Keratinocyte (primary cell): Measurements from ENCODE around the gene DOCK3. TPM values are rescaled to one million over a fixed set of nuclear protein-coding genes. Genes with fewer than 3 reads are reported as not detected.
A peak's percentile ranks its signal among the peaks of the same experiment; 100 is the strongest.

Experiments
- DNase-seq: peaks from one replicate; pipeline ENCODE4 v3.0.0-alpha.2; 2011; ENCODE audit warnings: low read depth, missing footprints, low spot score
- FAIRE-seq: peaks from 2 replicates; lab custom pipeline; 2011; peaks lifted over from hg19 to GRCh38; lab: Jason Lieb, UNC
- H2AFZ ChIP-seq: 2 replicates; pipeline ENCODE4 v1.6.0; 2012; ENCODE audit warnings: low read length, control low read depth, inconsistent platforms; ENCODE audit not compliant: control insufficient read depth
- H3K27ac ChIP-seq: 2 replicates; pipeline ENCODE4 v1.5.1; 2011; ENCODE audit warnings: low read length; ENCODE audit not compliant: control insufficient read depth, insufficient read depth
- H3K27me3 ChIP-seq: 3 replicates; pipeline ENCODE4 v1.6.0; 2011; ENCODE audit warnings: low read length; ENCODE audit not compliant: control insufficient read depth, insufficient read depth; ENCODE audit errors: extremely low read depth
- H3K36me3 ChIP-seq, 2 experiments: 2 replicates in 1 of 2; 3 replicates in 1 of 2; pipeline ENCODE4 v1.5.1; 2011; ENCODE audit warnings: low read length in 2 of 2, mild to moderate bottlenecking in 1 of 2; ENCODE audit not compliant: control insufficient read depth in 2 of 2, insufficient read depth in 2 of 2; ENCODE audit errors: extremely low read depth in 1 of 2
- H3K4me1 ChIP-seq: 3 replicates; pipeline ENCODE4 v1.5.1; 2011; ENCODE audit warnings: low read length; ENCODE audit not compliant: control insufficient read depth, insufficient read depth; ENCODE audit errors: extremely low read depth
- H3K4me2 ChIP-seq: 3 replicates; pipeline ENCODE4 v1.6.0; 2011; ENCODE audit warnings: low read depth, low read length; ENCODE audit not compliant: control insufficient read depth, insufficient read depth; ENCODE audit errors: extremely low read depth
- H3K4me3 ChIP-seq, 3 experiments: fragments of 200-600 bp in 1 of 3; sonication (generic) in 1 of 3; 2 replicates in 2 of 3; 3 replicates in 1 of 3; pipeline ENCODE4 v1.5.1; 2011 to 2016; ENCODE audit warnings: low read length in 3 of 3, mild to moderate bottlenecking in 3 of 3, control low read depth in 2 of 3, inconsistent platforms in 1 of 3, low read depth in 1 of 3, mixed read lengths in 1 of 3, mixed run types in 1 of 3, moderate library complexity in 1 of 3; ENCODE audit not compliant: control insufficient read depth in 2 of 3, insufficient read depth in 2 of 3; ENCODE audit errors: extremely low read depth in 1 of 3
- H3K79me2 ChIP-seq: 2 replicates; pipeline ENCODE4 v1.6.0; 2012; ENCODE audit warnings: low read length; ENCODE audit not compliant: control insufficient read depth, insufficient read depth
- H3K9ac ChIP-seq: 3 replicates; pipeline ENCODE4 v1.6.0; 2011; ENCODE audit warnings: low read length; ENCODE audit not compliant: control insufficient read depth, insufficient read depth; ENCODE audit errors: extremely low read depth
- H3K9me1 ChIP-seq: 3 replicates; pipeline ENCODE4 v1.6.0; 2011; ENCODE audit warnings: low read length; ENCODE audit not compliant: control insufficient read depth, insufficient read depth; ENCODE audit errors: extremely low read depth
- H3K9me3 ChIP-seq: 2 replicates; pipeline ENCODE4 v1.5.1; 2012; ENCODE audit warnings: low read depth, low read length; ENCODE audit not compliant: control insufficient read depth
- H4K20me1 ChIP-seq: 3 replicates; pipeline ENCODE4 v1.6.0; 2011; ENCODE audit warnings: low read length; ENCODE audit not compliant: control insufficient read depth, insufficient read depth; ENCODE audit errors: extremely low read depth
- CTCF ChIP-seq, 3 experiments: IDR thresholded peaks in 1 of 3; conservative IDR thresholded peaks in 1 of 3; optimal IDR thresholded peaks in 1 of 3; 2 replicates in 2 of 3; 3 replicates in 1 of 3; pipeline versions ENCODE3 to v1.5.1; 2011; ENCODE audit warnings: low read length in 3 of 3, mild to moderate bottlenecking in 3 of 3, moderate library complexity in 2 of 3, control low read depth in 1 of 3, inconsistent platforms in 1 of 3; ENCODE audit not compliant: insufficient read depth in 2 of 3; ENCODE audit errors: extremely low read depth in 1 of 3
- EZH2 ChIP-seq: IDR thresholded peaks from one replicate; pipeline ENCODE4 v1.6.1; 2012; ENCODE audit warnings: inconsistent platforms, mild to moderate bottlenecking, low read length, moderate library complexity
- dilution Hi-C: fragments of 300-500 bp; cut with MboI; formaldehyde crosslinking; loops from one replicate; pipeline ENCODE4 v1.7.0; 2020; ENCODE audit warnings: low sequenced_read_pairs; ENCODE audit not compliant: extremely low pct_ligation_motif_present
- polyA plus RNA-seq, 5 experiments: library from polyadenylated mRNA; depleted of rRNA in 3 of 5; stranded (reverse) in 3 of 5; stranded (forward) in 1 of 5; unstranded in 1 of 5; fragments of >200 nt; gene quantifications; 1 replicate in 1 of 5; 2 replicates in 3 of 5; 3 replicates in 1 of 5; pipeline versions ENCODE4 v1.2.1 to v1.2.3, GENCODE V29; 2011 to 2012; ENCODE audit warnings: missing spikeins in 2 of 5, low read depth in 1 of 5, low replicate concordance in 1 of 5

The DOCK3 gene
- polyA plus RNA-seq, 1 donor (not counting 4 experiments of a cell fraction or from before 2014, with no cell fraction given) = 0.10 TPM

GRCh38 chr3:51139616-51140015 is 464.9 kb downstream of the DOCK3 start:
- H3K4me3 ChIP-seq = no peak overlapping the region
- H3K79me2 ChIP-seq = no peaks in the 10 kb centered on the region
- no peak overlapping the region for H3K9ac ChIP-seq
- no peaks in the 10 kb centered on the region for H3K4me1 ChIP-seq
- no peaks in the 10 kb centered on the region for H3K36me3 ChIP-seq
- dilution Hi-C loops = no loop called here
- DNase-seq (no peak), FAIRE-seq (no peak)
- H4K20me1 ChIP-seq = no peaks in the 10 kb centered on the region
- no peaks in the 10 kb centered on the region for H3K9me3 ChIP-seq
- no peak overlapping the region for H3K27ac ChIP-seq
- TF ChIP-seq EZH2 (no peak), CTCF (optimal IDR thresholded peaks at IDR 0.05 in 1 of 3, IDR thresholded peaks at IDR 0.05 in 1 of 3, conservative IDR thresholded peaks at IDR 0.05 in 1 of 3; ENCODE audit: extremely low read depth in 1 of 3, insufficient read depth in 2 of 3, low read length in 3 of 3) (no peak)
- H3K27me3 ChIP-seq = no peaks in the 10 kb centered on the region
- no peak overlapping the region for H2AFZ ChIP-seq
- H3K4me2 ChIP-seq = no peak overlapping the region
- no peaks in the 10 kb centered on the region for H3K9me1 ChIP-seq

GRCh38 chr3:51141573-51141972 is 466.8 kb downstream of the DOCK3 start:
- DNase-seq (no peak), FAIRE-seq (no peak)
- H3K27ac ChIP-seq = no peak overlapping the region
- dilution Hi-C loops = no loop called here
- H3K9me1 ChIP-seq = no peaks in the 10 kb centered on the region
- H4K20me1 ChIP-seq = no peaks in the 10 kb centered on the region
- H2AFZ ChIP-seq = no peak overlapping the region
- no peak overlapping the region for H3K9ac ChIP-seq
- no peak overlapping the region for H3K4me2 ChIP-seq
- peak in 1 of 3 experiments; percentile 21 for TF ChIP-seq CTCF (optimal IDR thresholded peaks at IDR 0.05 in 1 of 3, IDR thresholded peaks at IDR 0.05 in 1 of 3, conservative IDR thresholded peaks at IDR 0.05 in 1 of 3; ENCODE audit: extremely low read depth in 1 of 3, insufficient read depth in 2 of 3, low read length in 3 of 3)
- TF ChIP-seq EZH2 = no peak
- H3K4me3 ChIP-seq = no peak overlapping the region
- H3K9me3 ChIP-seq = no peaks in the 10 kb centered on the region
- H3K36me3 ChIP-seq = no peaks in the 10 kb centered on the region
- no peaks in the 10 kb centered on the region for H3K27me3 ChIP-seq
- no peaks in the 10 kb centered on the region for H3K4me1 ChIP-seq
- H3K79me2 ChIP-seq = no peaks in the 10 kb centered on the region
